Erythroblast (primary cell): ENCODE results near the gene RCAN3.

Source experiments
- GATA1 ChIP-seq: IDR thresholded peaks from 2 replicates; pipeline ENCODE4 v1.6.1; 2011; ENCODE audit warnings: low read depth, mild to moderate bottlenecking, control low read depth, low read length, moderate library complexity
- POLR2A ChIP-seq: IDR thresholded peaks from 2 replicates; pipeline ENCODE4 v1.6.1; 2011; ENCODE audit warnings: mild to moderate bottlenecking, low read length

- TF ChIP-seq POLR2A, result no peak
- no peak for TF ChIP-seq GATA1
These were observed 37.0 kb upstream of the RCAN3 start for GRCh38 chr1:24465638-24466037.
